Stomach (tissue), 4 donors: Measurements from ENCODE around the gene CXCL14.
A peak's percentile ranks its signal among the peaks of the same experiment; 100 is the strongest.

Experiments used
- EP300 ChIP-seq: sonication (generic); formaldehyde crosslinking; IDR thresholded peaks from one replicate; pipeline ENCODE4 v1.6.1; 2017; ENCODE audit warnings: antibody characterized with exemption
- POLR2A ChIP-seq, 4 donors: fragments of 450-650 bp; IDR thresholded peaks; one replicate each; pipeline ENCODE4 v1.6.1; 2016; ENCODE audit warnings: antibody characterized with exemption in 4 of 4, control low read depth in 2 of 4, mild to moderate bottlenecking in 1 of 4, moderate library complexity in 1 of 4
- POLR2AphosphoS5 ChIP-seq, 3 donors: sonication (generic); formaldehyde crosslinking; IDR thresholded peaks; one replicate each; pipeline ENCODE4 v1.6.1; 2016; ENCODE audit warnings: antibody characterized with exemption in 3 of 3
- TF ChIP-seq, protein P1 (sequence below), 7 experiments: fragments of 450-650 bp in 4 of 7; fragments of 200-600 bp in 3 of 7; sonication (generic) in 3 of 7; IDR thresholded peaks; one replicate each; pipeline ENCODE4 v1.5.1; 2016 to 2019; ENCODE audit warnings: antibody characterized with exemption in 7 of 7, control low read depth in 2 of 7, mild to moderate bottlenecking in 1 of 7

DNA sequence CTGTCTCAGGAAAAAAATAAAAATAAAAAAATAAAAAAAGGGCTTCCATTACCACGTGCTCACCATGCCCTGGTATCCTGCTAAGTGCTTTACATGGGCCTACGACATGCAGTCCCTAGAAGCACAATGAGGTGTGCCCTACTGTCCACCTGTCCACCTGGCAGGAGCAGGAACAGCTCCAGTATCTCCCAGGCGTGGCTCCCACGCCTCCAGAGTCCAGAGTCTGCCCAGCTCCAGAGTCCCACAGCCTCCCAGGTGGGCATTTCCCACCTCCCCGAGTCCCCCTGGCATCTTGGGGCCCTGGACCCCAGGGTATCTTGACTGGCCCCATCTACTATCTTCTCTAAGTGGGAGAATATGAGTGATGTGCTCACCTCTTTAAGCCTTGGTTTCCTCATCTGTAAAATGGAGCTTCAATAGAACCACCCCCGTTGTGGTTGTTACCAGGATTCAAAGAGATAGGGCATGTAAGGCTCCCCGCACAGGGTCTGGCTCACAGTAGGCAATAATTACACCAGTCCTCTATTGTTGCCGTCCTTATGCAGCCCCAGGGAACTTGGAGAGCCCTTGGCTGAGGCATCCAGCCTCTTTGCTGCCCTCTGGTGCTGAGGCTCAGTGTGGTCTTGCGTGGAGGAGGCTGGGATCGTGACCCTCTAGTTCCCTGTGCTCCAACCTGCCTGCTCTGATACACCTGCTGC lies 8.9 kb downstream of the CXCL14 start:
- TF ChIP-seq, protein P1, sequence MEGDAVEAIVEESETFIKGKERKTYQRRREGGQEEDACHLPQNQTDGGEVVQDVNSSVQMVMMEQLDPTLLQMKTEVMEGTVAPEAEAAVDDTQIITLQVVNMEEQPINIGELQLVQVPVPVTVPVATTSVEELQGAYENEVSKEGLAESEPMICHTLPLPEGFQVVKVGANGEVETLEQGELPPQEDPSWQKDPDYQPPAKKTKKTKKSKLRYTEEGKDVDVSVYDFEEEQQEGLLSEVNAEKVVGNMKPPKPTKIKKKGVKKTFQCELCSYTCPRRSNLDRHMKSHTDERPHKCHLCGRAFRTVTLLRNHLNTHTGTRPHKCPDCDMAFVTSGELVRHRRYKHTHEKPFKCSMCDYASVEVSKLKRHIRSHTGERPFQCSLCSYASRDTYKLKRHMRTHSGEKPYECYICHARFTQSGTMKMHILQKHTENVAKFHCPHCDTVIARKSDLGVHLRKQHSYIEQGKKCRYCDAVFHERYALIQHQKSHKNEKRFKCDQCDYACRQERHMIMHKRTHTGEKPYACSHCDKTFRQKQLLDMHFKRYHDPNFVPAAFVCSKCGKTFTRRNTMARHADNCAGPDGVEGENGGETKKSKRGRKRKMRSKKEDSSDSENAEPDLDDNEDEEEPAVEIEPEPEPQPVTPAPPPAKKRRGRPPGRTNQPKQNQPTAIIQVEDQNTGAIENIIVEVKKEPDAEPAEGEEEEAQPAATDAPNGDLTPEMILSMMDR (IDR thresholded peaks at IDR 0.05): peak in 2 of 7 experiments; percentile 22 to 25
- TF ChIP-seq POLR2AphosphoS5 (IDR thresholded peaks at IDR 0.05) (no peak), POLR2A (IDR thresholded peaks at IDR 0.05) (no peak), EP300 (no peak)
